ENCODE results near the gene LTBP4. TPM values are rescaled to one million over a fixed set of nuclear protein-coding genes. Genes with fewer than 3 reads are reported as not detected.
"Not testable (repeated sequence)": the region's sequence is repeated elsewhere in the genome, so short reads cannot be mapped to it uniquely, and the experiment has no call there.

The LTBP4 gene
- total and polyA plus RNA-seq, 7 donors, result 31.9 to 206 (median 118) TPM

DNA sequence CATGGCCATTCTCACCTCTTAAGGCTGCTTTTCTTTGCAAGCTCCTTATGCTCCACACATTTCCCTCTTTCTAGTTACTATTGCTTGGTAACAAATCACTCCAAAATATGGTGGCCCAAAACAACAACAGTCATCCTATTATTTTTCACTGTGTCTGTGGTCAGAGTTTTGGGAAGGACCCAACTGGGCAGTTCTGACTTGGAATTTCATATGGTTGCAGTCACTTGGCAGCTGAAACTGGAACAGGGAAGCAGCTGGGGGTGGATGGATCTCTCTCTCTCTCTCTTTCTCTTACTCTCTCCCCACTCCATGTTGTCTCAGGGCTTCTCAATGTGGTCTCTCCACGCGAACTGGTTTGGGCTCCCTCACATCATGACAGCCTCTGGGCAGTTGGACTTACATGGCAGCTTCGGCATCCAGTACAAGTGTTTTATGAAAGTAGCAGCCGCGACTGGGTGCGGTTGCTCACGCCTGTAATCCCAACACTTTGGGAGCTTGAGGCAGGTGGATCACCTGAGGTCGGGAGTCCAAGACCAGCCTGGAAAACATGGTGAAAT, 49.7 kb downstream of the LTBP4 start:
- Histone ChIP-seq H3K36me3 (no peaks in the 10 kb centered on the region), H3K9me3 (no peaks in the 10 kb centered on the region), H3K27me3 (no peaks in the 10 kb centered on the region), H3K4me1 (peaks cover 0 to 33% (median 28%) of the 10 kb centered on the region in 4 donors), H3K27ac (peak overlapping the region; percentile 59 to 66 (median 64)), H3K4me3 (no peak overlapping the region)
- TF ChIP-seq POLR2AphosphoS5 (IDR thresholded peaks at IDR 0.05) (peak in 1 of 4 donors; percentile 23), POLR2A (IDR thresholded peaks at IDR 0.05) (no peak)
- TF ChIP-seq, protein P1, sequence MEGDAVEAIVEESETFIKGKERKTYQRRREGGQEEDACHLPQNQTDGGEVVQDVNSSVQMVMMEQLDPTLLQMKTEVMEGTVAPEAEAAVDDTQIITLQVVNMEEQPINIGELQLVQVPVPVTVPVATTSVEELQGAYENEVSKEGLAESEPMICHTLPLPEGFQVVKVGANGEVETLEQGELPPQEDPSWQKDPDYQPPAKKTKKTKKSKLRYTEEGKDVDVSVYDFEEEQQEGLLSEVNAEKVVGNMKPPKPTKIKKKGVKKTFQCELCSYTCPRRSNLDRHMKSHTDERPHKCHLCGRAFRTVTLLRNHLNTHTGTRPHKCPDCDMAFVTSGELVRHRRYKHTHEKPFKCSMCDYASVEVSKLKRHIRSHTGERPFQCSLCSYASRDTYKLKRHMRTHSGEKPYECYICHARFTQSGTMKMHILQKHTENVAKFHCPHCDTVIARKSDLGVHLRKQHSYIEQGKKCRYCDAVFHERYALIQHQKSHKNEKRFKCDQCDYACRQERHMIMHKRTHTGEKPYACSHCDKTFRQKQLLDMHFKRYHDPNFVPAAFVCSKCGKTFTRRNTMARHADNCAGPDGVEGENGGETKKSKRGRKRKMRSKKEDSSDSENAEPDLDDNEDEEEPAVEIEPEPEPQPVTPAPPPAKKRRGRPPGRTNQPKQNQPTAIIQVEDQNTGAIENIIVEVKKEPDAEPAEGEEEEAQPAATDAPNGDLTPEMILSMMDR (IDR thresholded peaks at IDR 0.05), result no peak
- DNase-seq, result peak; percentile 86
- 71 to 87% methylated on average over 8 of the region's 8 CpGs for WGBS, 2 donors
- intact Hi-C loops (cut with DNase I), result no loop called here

DNA sequence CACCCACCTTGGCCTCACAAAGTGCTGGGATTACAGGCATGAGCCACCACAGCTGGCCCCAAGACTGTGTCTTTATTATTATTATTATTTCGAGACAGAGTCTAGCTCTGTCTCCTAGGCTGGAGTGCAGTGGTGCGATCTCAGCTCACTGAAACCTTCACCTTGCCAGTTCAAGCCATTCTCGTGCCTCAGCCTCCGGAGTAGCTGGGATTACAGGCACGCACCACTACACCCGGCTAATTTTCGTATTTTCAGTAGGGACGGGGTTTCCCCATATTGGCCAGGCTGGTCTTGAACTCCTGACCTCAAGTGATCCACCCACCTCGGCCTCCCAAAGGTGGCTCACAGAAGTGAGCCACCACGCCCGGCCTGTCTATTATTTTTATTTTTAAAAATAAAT, 51.1 kb downstream of the LTBP4 start:
- DNase-seq; H3K4me3 ChIP-seq; H3K9me3 ChIP-seq; intact Hi-C loops (cut with DNase I); H3K27me3 ChIP-seq; H3K36me3 ChIP-seq: not testable (repeated sequence)
- H3K27ac ChIP-seq, result peak overlapping the region; percentile 59 to 66 (median 64)
- H3K4me1 ChIP-seq, result peaks cover 0 to 22% (median 20%) of the 10 kb centered on the region in 4 donors
- 82 to 90% methylated on average over 11 of the region's 11 CpGs for WGBS, 2 donors

DNA sequence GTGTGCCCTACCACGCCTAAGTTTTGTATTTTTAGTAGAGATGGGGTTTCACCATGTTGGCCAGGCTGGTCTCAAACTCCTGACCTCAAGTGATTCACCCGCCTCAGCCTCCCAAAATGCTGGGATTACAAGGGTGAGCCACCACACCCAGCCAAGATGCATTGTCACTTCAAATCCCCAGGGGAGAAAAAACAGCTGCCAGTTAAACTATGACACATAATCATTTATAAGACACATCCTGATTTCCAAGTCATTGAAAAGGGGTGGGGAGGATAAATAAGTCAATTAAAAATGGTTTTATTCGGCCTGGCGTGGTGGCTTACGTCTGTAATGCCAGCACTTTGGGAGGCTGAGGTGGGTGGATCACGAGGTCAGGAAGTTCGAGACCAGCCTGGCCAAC, 54.5 kb downstream of the LTBP4 start:
- intact Hi-C loops (cut with DNase I); H3K36me3 ChIP-seq; DNase-seq; H3K9me3 ChIP-seq; H3K4me3 ChIP-seq; H3K27ac ChIP-seq; H3K27me3 ChIP-seq: not testable (repeated sequence)
- peaks cover 0 to 16% (median 16%) of the 10 kb centered on the region in 4 donors for H3K4me1 ChIP-seq
- 73 to 81% methylated on average over 7 of the region's 7 CpGs for WGBS, 2 donors

DNA sequence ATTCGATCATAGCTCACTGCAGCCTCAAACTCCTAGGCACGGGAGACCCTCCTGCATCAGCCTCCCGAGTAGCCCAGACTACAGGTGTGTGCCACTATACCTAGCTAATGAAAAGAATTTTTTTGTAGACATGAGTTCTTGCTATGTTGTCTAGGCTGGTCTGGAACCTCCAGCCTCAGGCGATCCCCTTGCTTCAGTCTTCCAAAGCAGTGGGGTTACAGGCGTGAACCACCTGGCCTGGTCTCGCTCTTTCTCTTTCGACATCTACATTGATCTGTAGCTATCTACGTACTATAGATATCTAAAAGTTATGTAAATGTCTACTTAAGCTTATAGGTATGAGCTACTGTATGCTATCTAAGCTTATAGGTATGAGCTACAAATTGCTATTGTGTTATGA, 56.9 kb downstream of the LTBP4 start:
- H3K4me1 ChIP-seq, result peaks cover 0 to 6% (median 1%) of the 10 kb centered on the region in 4 donors
- no peak overlapping the region for H3K4me3 ChIP-seq
- TF ChIP-seq, protein P1 (IDR thresholded peaks at IDR 0.05), result no peak
- TF ChIP-seq EP300 (IDR thresholded peaks at IDR 0.05), result no peak
- no peak for TF ChIP-seq POLR2A (IDR thresholded peaks at IDR 0.05)
- no peak for TF ChIP-seq POLR2AphosphoS5 (IDR thresholded peaks at IDR 0.05)
- WGBS, 2 donors, result 90 to 97% methylated on average over 8 of the region's 8 CpGs
- intact Hi-C loops (cut with DNase I), result no loop called here
- no peak overlapping the region for H3K27ac ChIP-seq
- no peaks in the 10 kb centered on the region for H3K36me3 ChIP-seq
- no peaks in the 10 kb centered on the region for H3K27me3 ChIP-seq
- no peak for DNase-seq
- no peaks in the 10 kb centered on the region for H3K9me3 ChIP-seq

DNA sequence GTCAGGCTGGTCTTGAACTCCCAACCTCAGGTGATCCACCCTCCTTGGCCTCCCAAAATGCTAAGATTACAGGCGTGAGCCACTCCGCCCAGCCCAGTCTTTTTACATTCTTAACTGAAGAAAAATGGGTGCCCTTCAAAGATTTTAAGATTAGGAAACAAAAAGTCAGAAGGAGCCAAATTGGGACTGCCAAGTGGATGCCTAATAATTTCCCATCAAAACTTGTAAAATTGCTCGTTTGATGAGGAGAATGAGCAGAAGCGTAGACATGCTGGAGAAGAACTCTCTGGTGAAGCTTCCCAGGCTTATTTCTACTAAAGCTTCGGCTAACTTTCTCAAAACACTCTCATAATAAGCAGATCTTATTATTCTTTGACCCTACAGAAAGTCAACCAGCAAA, 57.9 kb downstream of the LTBP4 start:
- no peak for DNase-seq
- Histone ChIP-seq H3K36me3 (no peaks in the 10 kb centered on the region), H3K4me3 (no peak overlapping the region), H3K27ac (peak overlapping the region in 1 of 4 donors; percentile 38), H3K4me1 (peaks cover 0 to 15% (median 12%) of the 10 kb centered on the region in 4 donors), H3K27me3 (no peaks in the 10 kb centered on the region), H3K9me3 (no peaks in the 10 kb centered on the region)
- intact Hi-C loops (cut with DNase I), result no loop called here
- 83 to 87% methylated on average over 5 of the region's 5 CpGs for WGBS, 2 donors
- no peak for TF ChIP-seq EP300 (IDR thresholded peaks at IDR 0.05)
- TF ChIP-seq POLR2A (IDR thresholded peaks at IDR 0.05), result no peak
- no peak for TF ChIP-seq POLR2AphosphoS5 (IDR thresholded peaks at IDR 0.05)
- TF ChIP-seq, protein P1 (IDR thresholded peaks at IDR 0.05), result no peak

DNA sequence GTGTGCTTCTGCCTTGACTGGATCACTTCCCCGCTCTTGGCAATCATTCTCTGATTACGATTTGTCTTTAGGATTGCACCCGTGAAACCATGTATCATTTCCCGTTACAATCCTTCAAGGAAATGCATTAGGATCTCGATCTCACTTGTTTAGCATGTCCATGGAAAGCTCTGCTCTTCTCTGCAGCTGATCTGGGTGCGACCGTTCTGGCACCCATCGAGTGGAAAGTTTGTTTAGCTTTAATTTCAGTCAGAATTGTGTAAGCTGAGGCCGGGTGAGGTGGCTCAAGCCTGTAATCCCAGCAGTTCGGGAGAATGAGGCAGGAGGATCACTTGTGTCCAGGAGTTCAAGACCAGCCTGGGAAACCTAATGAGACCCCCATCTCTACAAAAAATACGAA, 58.4 kb downstream of the LTBP4 start:
- no peaks in the 10 kb centered on the region for H3K36me3 ChIP-seq
- peak overlapping the region in 1 of 4 donors; percentile 38 for H3K27ac ChIP-seq
- no peaks in the 10 kb centered on the region for H3K27me3 ChIP-seq
- H3K9me3 ChIP-seq, result no peaks in the 10 kb centered on the region
- WGBS, 2 donors, result 64 to 78% methylated on average over 11 of the region's 11 CpGs
- H3K4me3 ChIP-seq, result no peak overlapping the region
- H3K4me1 ChIP-seq, result peaks cover 0 to 16% (median 12%) of the 10 kb centered on the region in 4 donors
- DNase-seq, result no peak
- intact Hi-C loops (cut with DNase I), result no loop called here
- no peak for TF ChIP-seq EP300 (IDR thresholded peaks at IDR 0.05)
- TF ChIP-seq, protein P1 (IDR thresholded peaks at IDR 0.05), result no peak
- TF ChIP-seq POLR2A (IDR thresholded peaks at IDR 0.05), result no peak
- TF ChIP-seq POLR2AphosphoS5 (IDR thresholded peaks at IDR 0.05), result no peak

Measured in sigmoid colon (tissue), 7 donors.